GM19328 (cell line): ENCODE measurements around the gene CCDC34.
"Not testable (repeated sequence)": the region's sequence is repeated elsewhere in the genome, so short reads cannot be mapped to it uniquely, and the experiment has no call there.

Experiments
- ATAC-seq: cut with Tn5 transposase; IDR thresholded peaks from one replicate; pipeline ENCODE4 v1.9.1; 2021; ENCODE audit warnings: mild to moderate bottlenecking, moderate library complexity; ENCODE audit not compliant: unreplicated experiment

Gene CCDC34

GRCh38 chr11:27363576-27364117 is 632 bp upstream of the CCDC34 start:
- ATAC-seq, result no peak

DNA sequence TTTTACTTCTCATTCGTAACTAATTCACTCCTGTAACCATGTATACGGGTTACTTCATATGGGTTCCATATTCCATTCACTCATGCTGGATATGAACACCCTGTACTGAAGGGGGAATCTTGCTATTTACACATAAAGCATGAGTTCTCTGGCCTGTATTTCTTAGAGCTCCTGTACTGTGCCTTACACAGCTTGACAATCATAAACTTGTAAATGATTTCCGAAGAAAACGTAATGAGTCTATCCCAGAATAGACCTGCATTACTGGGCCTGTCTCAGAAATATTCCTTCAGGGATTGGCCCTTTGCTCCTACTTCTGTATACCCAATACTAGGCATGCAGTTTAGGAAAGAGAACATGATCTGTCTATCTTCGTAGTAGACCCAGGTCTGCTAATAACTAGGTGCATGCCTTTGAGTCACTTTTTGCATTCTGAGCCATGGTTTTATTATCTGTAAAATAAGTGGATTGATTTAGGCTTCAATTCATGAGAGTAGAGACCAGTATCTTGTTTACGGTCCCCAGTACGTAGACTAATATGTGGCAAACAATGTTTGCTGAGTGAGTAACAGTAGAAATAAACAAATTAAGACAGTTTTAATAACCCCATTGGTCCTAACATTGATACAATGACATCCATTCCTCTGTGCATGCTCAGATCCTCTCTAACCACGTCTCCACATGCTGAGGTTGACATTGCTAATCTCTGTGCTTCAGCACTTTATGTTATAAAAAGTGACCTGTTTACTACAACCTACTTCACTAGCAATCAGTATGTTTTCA is 1.2 kb downstream of the CCDC34 start:
- ATAC-seq, result no peak

GRCh38 chr11:27358296-27358695 is 4.7 kb downstream of the CCDC34 start:
- ATAC-seq, result no peak

- ATAC-seq, result no peak
These were observed 5.8 kb downstream of the CCDC34 start for GRCh38 chr11:27357250-27357649.

- no peak for ATAC-seq
These were observed 6.3 kb downstream of the CCDC34 start for GRCh38 chr11:27356624-27357222.

GRCh38 chr11:27355575-27356104 is 7.4 kb downstream of the CCDC34 start:
- ATAC-seq, result no peak

- ATAC-seq, result no peak
These were observed 8.6 kb downstream of the CCDC34 start for GRCh38 chr11:27354359-27354965.

DNA sequence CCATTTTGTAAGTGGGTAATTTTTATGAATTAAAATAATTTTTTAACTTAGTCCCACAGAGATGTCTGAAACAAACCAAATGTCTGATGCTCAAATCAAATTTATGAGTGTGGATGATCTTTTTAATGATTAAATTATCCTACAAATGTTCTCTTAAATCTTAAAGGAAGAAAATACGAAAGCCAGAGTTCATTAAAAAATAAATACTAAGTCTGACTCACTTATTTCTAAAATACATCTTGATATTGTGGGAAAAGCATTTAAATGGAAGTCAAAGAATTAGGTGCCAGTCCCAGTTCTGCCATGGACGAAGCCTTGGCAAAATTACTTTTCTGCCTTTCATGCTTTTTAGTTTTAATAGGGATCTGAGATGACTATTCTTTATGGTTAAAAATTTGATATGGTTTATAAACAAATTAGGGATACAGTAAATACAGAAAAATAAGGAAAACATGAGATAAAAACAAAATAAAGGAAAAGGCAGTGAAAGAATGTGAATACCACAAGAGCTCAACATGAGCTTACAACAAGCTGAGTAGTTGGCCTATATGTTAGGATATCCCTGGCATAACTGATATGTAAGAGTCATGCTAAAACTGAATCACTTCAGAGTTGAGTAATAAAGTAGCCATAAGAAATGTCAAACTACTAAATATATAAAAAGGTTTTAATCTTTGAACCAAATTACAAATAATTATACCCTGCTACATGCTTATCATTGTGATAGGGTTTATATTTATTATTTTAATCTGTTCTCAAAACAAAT is 9.2 kb downstream of the CCDC34 start:
- no peak for ATAC-seq

DNA sequence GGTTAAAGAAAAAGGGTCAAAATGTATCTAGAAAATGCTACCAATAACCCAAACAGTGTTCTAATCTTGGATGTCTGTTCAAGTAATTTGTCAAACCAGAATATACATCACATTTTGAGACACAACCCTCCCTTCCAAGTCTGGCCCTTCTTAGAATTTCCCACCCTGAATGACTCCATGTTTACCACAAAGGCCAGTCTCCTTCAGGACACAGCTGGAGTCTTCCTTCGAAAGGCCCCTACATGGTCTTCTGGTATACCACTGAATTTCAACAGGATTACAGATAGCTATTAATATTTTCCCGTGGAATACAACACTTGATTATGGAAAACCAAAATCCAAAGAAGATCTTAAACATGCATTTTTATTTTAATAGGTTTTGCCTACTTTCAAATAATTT is 10.2 kb downstream of the CCDC34 start:
- no peak for ATAC-seq

DNA sequence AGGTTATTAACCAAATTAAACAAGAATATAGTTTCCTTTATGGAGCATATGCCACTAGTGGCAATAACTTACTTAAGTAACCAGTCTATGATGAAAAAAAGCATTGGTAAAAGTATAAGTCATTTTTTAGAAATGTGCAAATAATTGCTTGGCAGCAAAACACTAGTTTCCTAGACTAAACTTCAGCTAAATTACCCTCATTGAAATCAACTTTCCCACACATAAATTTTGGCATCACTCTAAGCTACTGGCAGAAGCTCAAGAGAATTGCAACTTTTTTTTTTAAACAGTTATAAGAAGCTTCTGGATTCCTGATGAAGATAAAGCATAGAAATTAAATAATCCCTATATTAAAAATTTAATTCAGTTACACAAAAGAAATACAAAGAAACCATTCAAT is 12.5 kb downstream of the CCDC34 start:
- no peak for ATAC-seq

DNA sequence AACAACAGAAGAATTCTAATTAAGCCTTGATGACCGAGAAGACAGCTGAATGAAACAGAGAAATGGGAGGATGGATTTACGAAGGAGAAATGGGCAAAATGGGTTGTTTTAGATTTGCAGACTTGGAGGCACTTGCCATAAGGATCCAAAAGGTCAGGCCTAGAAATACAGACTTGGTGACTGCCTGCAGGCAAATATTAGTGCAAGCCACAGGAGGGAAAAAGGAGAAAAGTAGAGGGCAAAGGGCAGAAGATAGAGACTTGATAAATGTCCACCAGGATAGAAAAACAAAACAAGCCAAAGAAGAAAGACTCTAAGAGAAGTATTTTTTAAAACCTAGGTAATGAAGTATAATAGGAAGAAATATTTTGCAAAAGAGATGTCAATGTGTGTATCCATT is 13.1 kb downstream of the CCDC34 start:
- ATAC-seq, result no peak

DNA sequence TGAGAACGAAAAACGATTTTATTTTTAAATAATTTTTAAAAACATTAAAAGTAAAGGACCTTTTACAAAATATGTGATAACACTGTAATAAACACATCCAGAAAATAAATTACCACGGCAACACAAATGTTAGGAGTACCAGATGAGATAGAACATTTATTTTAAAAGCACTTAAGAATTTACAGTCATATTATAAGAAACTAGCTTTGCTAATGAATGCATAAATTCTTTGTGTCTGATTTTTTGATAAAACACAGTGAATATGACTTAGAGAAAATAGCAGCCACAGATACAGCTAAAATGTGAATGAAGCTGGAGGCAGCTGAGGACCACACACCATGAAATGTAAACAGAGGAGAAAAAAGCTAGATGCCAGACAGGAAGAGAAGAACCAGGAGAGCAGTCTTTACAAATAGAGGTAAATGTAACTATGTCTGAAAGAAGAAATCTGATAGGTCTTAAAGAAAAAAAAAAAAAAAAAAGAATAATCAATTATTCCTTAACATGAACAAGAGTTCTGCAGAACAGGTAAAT is 14.6 kb downstream of the CCDC34 start:
- no peak for ATAC-seq

DNA sequence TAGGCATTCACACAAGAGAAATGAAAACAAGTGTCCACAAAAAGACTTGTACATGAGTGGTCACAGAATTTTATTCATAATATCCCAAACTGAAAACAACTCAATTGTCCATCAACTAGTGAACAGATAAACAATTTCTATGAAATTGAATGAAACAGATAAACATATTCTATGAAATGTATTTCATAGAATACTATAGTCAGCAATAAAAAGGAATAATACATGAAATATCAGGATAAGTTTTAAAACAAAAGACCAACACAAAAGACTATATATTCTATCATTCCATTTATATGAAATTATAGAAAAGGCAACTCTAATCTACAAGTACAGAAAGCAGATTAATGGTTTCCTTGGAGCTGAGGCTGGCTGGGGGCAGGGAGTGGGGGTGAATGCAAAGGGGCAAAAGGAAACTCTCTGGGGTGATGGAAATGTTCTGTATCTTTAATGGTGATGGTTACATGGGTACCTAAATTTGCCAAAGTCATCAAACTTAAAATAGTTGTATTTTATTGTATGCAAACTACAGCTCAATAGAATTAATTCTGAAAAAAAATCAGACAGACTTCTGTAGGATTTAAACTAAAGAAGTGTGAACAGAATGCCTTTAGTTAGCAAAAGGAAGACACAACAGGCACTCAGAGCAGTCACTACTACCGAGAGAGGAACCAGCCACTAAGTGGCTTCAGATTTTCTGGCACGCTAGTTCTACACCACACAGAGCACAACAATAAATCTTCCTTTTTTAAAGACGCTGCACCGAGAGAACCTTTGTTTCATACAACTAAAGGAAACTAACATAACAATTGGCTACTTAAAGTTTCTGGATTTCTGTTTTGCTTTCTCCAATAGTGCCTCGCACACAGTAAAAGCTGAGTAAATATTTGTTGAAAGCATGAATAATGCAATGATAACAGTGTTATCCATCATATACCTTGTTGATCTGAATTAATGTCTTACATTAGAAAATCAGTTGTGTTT is 15.4 kb downstream of the CCDC34 start:
- ATAC-seq, result no peak

GRCh38 chr11:27339941-27340340 is 23.1 kb downstream of the CCDC34 start:
- ATAC-seq, result no peak

DNA sequence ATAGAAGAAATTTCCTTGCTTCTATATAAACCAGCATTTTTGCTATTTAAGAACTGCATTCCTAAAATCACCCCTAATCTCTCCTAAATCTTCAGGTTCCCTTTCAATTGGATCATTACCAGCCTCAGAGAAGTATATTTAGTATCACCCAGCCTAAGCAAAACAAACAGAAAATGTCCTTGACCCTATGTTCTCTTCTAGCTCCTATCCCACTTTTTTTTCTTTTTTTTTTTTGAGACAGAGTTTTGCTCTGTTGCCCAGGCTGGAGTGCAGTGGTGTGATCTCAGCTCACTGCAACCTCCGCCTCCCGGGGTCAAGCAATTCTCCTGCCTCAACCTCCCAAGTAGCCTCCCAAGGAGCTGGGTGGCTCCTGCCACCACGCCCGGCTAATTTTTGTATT is 28.3 kb downstream of the CCDC34 start:
- not testable (repeated sequence) for ATAC-seq

- no peak for ATAC-seq
These were observed 31.0 kb downstream of the CCDC34 start for GRCh38 chr11:27331981-27332380.

- ATAC-seq, result no peak
These were observed 32.3 kb downstream of the CCDC34 start for GRCh38 chr11:27330633-27331270.

DNA sequence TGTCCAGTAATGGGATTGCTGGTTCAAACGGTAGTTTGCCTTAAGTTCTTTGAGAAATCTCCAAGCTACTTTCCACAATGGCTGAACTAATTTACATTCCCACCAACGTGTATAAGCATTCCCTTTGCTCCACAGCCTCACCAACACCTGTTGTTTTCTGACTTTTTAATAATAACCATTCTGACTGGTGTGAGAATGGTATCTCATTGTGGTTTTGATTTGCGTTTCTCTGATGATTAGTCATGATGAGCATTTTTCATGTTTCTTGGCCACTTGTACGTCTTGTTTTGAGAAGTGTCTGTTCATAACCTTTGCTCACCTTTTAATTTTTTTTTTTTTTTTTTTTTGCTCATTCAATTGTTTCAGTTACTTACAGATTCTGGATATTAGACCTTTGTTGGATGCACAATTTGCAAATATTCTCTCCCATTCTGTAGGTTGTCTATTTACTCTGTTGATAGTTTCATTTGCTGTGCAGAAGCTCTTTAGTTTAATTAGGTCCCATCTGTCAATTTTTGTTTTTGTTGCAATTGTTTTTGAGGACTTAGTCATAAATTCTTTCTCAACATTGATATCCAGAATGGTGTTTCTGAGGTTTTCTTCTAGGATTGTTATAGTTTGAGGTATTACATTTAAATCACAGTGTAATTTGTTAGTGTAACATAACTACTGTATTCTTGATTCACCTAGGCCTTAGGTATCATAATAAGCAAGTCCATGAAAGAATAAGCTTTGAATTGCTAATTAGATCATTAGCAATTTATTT is 33.0 kb downstream of the CCDC34 start:
- ATAC-seq, result no peak
